Body of pancreas (tissue), 4 donors: ENCODE measurements around the gene CDR2L. TPM values are rescaled to one million over a fixed set of nuclear protein-coding genes. Genes with fewer than 3 reads are reported as not detected.
A peak's percentile ranks its signal among the peaks of the same experiment; 100 is the strongest.

Source experiments
- ATAC-seq: fragments of 150-250 bp; one replicate; pipeline ENCODE4 v1.9.1; 2016
- DNase-seq, 4 donors: peaks; one replicate each; pipeline ENCODE4 v3.0.0-alpha.2; 2019
- H3K27ac ChIP-seq, 4 donors: fragments of 200-600 bp; sonication (generic); 1 replicate in 3 of 4; 2 replicates in 1 of 4; pipeline versions ENCODE4 v1.5.1 to v1.6.1; 2016 to 2019; ENCODE audit warnings: mild to moderate bottlenecking in 1 of 4, mixed read lengths in 1 of 4, moderate library complexity in 1 of 4
- H3K27me3 ChIP-seq, 2 donors: fragments of 200-600 bp; sonication (generic); one replicate each; pipeline ENCODE4 v1.6.0; 2016; ENCODE audit warnings: mild to moderate bottlenecking in 1 of 2
- H3K36me3 ChIP-seq, 2 donors: fragments of 200-600 bp; sonication (generic); replicated peaks in 1 of 2; 2 replicates each; pipeline ENCODE4 v1.5.1; 2016; ENCODE audit warnings: low read depth in 2 of 2; ENCODE audit not compliant: insufficient read depth in 1 of 2
- H3K4me1 ChIP-seq: fragments of 200-600 bp; sonication (generic); one replicate; pipeline ENCODE4 v1.6.0; 2016
- H3K4me3 ChIP-seq, 2 donors: fragments of 200-600 bp; sonication (generic); 1 replicate in 1 of 2; 2 replicates in 1 of 2; pipeline ENCODE4 v1.5.1; 2016 to 2019
- H3K9me3 ChIP-seq, 3 donors: fragments of 200-600 bp; sonication (generic); 1 replicate in 2 of 3; 2 replicates in 1 of 3; pipeline ENCODE4 v1.5.1; 2016
- POLR2A ChIP-seq, 3 donors: fragments of 450-650 bp; IDR thresholded peaks; one replicate each; pipeline ENCODE4 v1.6.1; 2016; ENCODE audit warnings: antibody characterized with exemption in 3 of 3, mild to moderate bottlenecking in 2 of 3
- WGBS, 2 donors: methylation state at CpG; one replicate each; pipeline ENCODE4 v1.1.5; 2017; 5-methylcytosine and 5-hydroxymethylcytosine counted together
- intact Hi-C: fragments of 100-400 bp; cut with DNase I; formaldehyde crosslinking; loops from one replicate; pipeline ENCODE4 v1.15.1; 2023
- total RNA-seq, 2 donors: library from RNA; depleted of rRNA; stranded (reverse); fragments of >200 nt; gene quantifications; one replicate each; pipeline ENCODE4 v1.1.0, GENCODE V29; 2016
- TF ChIP-seq, protein P1 (sequence below), 7 experiments: fragments of 450-650 bp in 4 of 7; fragments of 200-600 bp in 3 of 7; sonication (generic) in 3 of 7; IDR thresholded peaks; one replicate each; pipeline ENCODE4 v1.5.1; 2016 to 2019; ENCODE audit warnings: antibody characterized with exemption in 7 of 7

CDR2L gene
- total RNA-seq, 2 donors from 2014 or later, result 11.9 to 18.5 TPM

DNA sequence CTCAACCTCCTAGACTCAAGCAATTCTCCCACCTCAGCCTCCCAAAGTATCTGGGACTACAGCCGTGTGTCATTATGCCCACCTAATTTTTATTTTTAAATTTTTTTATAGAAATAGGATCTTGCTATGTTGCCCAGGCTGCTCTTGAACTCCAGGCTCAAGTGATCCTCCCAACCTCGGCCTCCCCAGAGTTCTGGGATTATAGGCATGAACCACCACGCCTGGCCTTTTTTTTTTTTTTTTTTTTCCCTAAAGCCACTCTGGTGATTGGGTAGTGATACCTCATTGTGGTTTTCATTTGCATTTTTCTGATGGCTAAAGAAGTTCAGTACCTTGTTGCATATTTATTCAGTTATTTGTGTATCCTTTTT lies 1.2 kb upstream of the CDR2L start:
- H3K4me3 ChIP-seq, result no peak overlapping the region
- H3K9me3 ChIP-seq, result no peaks in the 10 kb centered on the region
- H3K4me1 ChIP-seq, result peaks cover 54% of the 10 kb centered on the region
- H3K36me3 ChIP-seq, result no peaks in the 10 kb centered on the region
- intact Hi-C loops, result no loop called here
- WGBS, 2 donors, result 88 to 89% methylated on average over 3 of the region's 3 CpGs
- TF ChIP-seq, protein P1, sequence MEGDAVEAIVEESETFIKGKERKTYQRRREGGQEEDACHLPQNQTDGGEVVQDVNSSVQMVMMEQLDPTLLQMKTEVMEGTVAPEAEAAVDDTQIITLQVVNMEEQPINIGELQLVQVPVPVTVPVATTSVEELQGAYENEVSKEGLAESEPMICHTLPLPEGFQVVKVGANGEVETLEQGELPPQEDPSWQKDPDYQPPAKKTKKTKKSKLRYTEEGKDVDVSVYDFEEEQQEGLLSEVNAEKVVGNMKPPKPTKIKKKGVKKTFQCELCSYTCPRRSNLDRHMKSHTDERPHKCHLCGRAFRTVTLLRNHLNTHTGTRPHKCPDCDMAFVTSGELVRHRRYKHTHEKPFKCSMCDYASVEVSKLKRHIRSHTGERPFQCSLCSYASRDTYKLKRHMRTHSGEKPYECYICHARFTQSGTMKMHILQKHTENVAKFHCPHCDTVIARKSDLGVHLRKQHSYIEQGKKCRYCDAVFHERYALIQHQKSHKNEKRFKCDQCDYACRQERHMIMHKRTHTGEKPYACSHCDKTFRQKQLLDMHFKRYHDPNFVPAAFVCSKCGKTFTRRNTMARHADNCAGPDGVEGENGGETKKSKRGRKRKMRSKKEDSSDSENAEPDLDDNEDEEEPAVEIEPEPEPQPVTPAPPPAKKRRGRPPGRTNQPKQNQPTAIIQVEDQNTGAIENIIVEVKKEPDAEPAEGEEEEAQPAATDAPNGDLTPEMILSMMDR (IDR thresholded peaks at IDR 0.05), result no peak
- no peak for TF ChIP-seq POLR2A (IDR thresholded peaks at IDR 0.05)
- no peak for ATAC-seq
- H3K27me3 ChIP-seq, result no peaks in the 10 kb centered on the region
- DNase-seq, result no peak
- no peak overlapping the region for H3K27ac ChIP-seq

DNA sequence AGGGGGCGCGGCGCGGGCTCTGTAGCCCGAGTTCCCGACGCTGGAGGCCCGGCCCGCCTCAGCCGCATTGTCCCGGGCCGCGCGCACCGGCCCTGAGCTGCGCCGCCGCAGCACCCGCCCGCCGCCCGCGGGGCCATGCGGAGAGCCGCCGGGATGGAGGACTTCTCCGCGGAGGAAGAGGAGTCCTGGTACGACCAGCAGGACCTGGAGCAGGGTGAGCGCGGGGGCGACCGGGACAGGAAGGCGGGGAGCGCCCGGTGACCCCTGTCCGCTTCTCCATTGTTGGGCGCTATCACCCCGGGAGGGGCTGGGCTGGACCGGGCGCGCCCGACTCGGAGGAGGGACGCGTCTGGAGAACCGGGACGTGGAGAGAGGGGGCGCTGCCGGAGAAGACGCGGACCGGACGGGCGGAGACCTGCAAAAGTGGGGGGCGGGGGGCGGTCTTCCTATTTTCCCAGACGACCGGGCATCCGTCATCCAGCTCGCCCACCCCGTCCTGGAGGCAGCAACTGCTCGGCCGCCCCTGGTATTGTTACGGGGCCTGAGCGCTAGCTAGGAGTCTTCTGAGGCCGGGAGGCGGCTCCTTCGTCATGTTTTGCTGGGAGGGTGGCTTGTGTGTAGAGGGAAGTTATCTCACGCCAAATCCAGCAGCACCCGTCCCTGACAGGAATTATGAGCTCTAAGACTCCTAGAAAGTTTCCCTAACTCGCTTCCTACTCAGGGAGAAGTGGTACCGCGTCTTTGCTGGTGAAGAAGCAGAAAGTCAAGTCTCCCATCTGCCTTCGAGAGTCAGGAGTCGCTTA lies 678 bp downstream of the CDR2L start:
- TF ChIP-seq, protein P1 (IDR thresholded peaks at IDR 0.05), result peak in 5 of 7 experiments; percentile 8 to 38 (median 32)
- TF ChIP-seq POLR2A (IDR thresholded peaks at IDR 0.05), result peak in 2 of 3 donors; percentile 55 to 59
- Histone ChIP-seq H3K4me3 (peak overlapping the region; percentile 3 to 44), H3K4me1 (peaks cover 56% of the 10 kb centered on the region), H3K27me3 (no peaks in the 10 kb centered on the region), H3K9me3 (no peaks in the 10 kb centered on the region), H3K27ac (peak overlapping the region; percentile 76 to 87 (median 86)), H3K36me3 (no peaks in the 10 kb centered on the region)
- ATAC-seq, result peak; percentile 57
- intact Hi-C loops, result no loop called here
- WGBS, 2 donors, result 3% methylated on average over 74 of the region's 76 CpGs; no CpG with 5 or more reads in 1 of the 2 donors
- DNase-seq, result peak; percentile 64 to 76 (median 73)

DNA sequence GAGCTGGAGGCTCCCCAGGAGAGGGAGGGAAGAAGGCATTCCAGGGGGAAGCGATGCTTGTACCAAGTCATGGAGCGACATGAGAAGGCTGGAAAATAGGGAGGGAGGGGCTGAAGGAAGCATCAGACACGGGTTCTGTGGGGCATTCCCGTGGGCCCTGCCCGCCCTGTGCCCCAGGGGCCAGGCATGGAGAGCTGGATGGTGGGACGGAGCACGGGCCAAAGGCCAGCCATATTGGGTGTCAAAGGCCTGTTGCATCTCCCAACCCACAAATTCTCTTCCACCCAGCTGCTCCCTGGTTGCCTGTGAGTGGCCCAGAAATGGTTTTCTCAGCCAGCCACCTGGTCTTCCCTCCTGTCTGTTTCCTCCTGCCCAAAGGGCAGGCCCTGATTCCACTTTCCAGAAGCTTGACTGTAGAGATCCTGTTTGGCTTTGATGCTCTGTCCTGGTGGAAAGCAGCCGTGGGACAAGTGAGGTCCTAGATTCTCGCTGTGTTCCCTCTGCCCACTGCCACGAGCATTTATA lies 3.2 kb downstream of the CDR2L start:
- H3K27ac ChIP-seq, result peak overlapping the region in 3 of 4 donors; percentile 79 to 88 (median 85)
- ATAC-seq, result no peak
- no peaks in the 10 kb centered on the region for H3K27me3 ChIP-seq

DNA sequence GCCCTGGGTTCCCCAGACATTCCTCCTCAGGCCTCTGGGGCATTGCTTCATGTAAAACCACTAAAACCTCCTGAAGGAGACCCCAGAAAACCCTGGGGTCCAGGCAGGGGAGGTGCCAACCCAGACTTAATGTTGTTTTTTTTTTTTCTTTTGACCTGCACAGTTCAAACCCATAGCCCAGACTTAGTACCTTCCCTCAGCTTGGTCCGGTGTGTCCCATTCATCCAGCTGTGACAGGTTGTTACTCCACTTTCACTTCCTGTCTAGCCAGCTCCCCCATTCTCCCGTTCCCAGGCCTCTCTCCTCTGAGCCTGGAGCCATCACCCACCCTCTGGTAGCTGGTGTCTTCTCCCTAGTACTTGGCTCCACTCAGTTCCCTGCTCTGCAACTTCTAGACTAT lies 4.8 kb downstream of the CDR2L start:
- no peak for TF ChIP-seq POLR2A (IDR thresholded peaks at IDR 0.05)
- TF ChIP-seq, protein P1 (IDR thresholded peaks at IDR 0.05), result no peak
- peak overlapping the region; percentile 79 to 88 (median 85) for H3K27ac ChIP-seq

More for the DNA sequence above, 3.2 kb downstream of the CDR2L start:
- WGBS, 2 donors, result 82 to 83% methylated on average over 10 of the region's 10 CpGs
- H3K9me3 ChIP-seq, result no peaks in the 10 kb centered on the region
- no peaks in the 10 kb centered on the region for H3K36me3 ChIP-seq
- intact Hi-C loops, result no loop called here
- peaks cover 78% of the 10 kb centered on the region for H3K4me1 ChIP-seq
- H3K4me3 ChIP-seq, result no peak overlapping the region
- TF ChIP-seq, protein P1 (IDR thresholded peaks at IDR 0.05), result no peak
- TF ChIP-seq POLR2A (IDR thresholded peaks at IDR 0.05), result no peak
- no peak for DNase-seq

More for the DNA sequence above, 4.8 kb downstream of the CDR2L start:
- intact Hi-C loops, result no loop called here
- H3K4me1 ChIP-seq, result peaks cover 76% of the 10 kb centered on the region
- H3K27me3 ChIP-seq, result no peaks in the 10 kb centered on the region
- no peak for ATAC-seq
- peak in 2 of 4 donors; percentile 16 to 30 for DNase-seq
- no peaks in the 10 kb centered on the region for H3K9me3 ChIP-seq
- 33 to 42% methylated on average over 2 of the region's 2 CpGs for WGBS, 2 donors
- no peak overlapping the region for H3K4me3 ChIP-seq
- no peaks in the 10 kb centered on the region for H3K36me3 ChIP-seq
